SK-N-SH treated with all-trans-retinoic acid at 6 μM for 48 hours (cell line): Measurements from ENCODE around the gene KIN.
A peak's percentile ranks its signal among the peaks of the same experiment; 100 is the strongest.

Experiments used
- ATAC-seq: fragments of 200-7000 bp; cut with Tn5 transposase; 3 replicates; pipeline ENCODE4 v1.9.1; 2020; ENCODE audit warnings: mild to moderate bottlenecking, moderate library complexity
- ARNTL ChIP-seq: fragments of 450-650 bp; formaldehyde crosslinking; IDR thresholded peaks from 2 replicates; pipeline ENCODE4 v1.5.0; 2020; ENCODE audit warnings: low read depth, mild to moderate bottlenecking, moderate library complexity, borderline replicate concordance
- BACH2 ChIP-seq: fragments of 250-450 bp; sonication (Bioruptor Pico); IDR thresholded peaks from 2 replicates; pipeline ENCODE4 v1.9.0; 2021; ENCODE audit warnings: mild to moderate bottlenecking, borderline replicate concordance
- CREB5 ChIP-seq: fragments of 250-450 bp; sonication (Bioruptor Pico); IDR thresholded peaks from 2 replicates; pipeline ENCODE4 v1.5.1; 2020; ENCODE audit warnings: low read depth, mild to moderate bottlenecking, moderate library complexity
- CSDC2 ChIP-seq: fragments of 250-450 bp; sonication (Bioruptor Pico); IDR thresholded peaks from 2 replicates; pipeline ENCODE4 v1.5.0; 2020; ENCODE audit warnings: mild to moderate bottlenecking, moderate library complexity
- ESRRG ChIP-seq: fragments of 250-450 bp; sonication (Bioruptor Pico); IDR thresholded peaks from 2 replicates; pipeline ENCODE4 v1.6.1; 2021; ENCODE audit warnings: mild to moderate bottlenecking
- GLIS3 ChIP-seq: fragments of 250-450 bp; sonication (Bioruptor Pico); IDR thresholded peaks from 2 replicates; pipeline ENCODE4 v1.5.0; 2020; ENCODE audit warnings: mild to moderate bottlenecking, moderate library complexity
- ISL1 ChIP-seq: fragments of 250-450 bp; sonication (Bioruptor Pico); IDR thresholded peaks from 2 replicates; pipeline ENCODE4 v2.1.2; 2022; ENCODE audit warnings: mild to moderate bottlenecking, moderate library complexity
- OSR1 ChIP-seq: fragments of 250-450 bp; sonication (Bioruptor Pico); IDR thresholded peaks from 2 replicates; pipeline ENCODE4 v1.8.0; 2022; ENCODE audit warnings: moderate library complexity, mild to moderate bottlenecking, inconsistent platforms
- PATZ1 ChIP-seq: fragments of 250-450 bp; sonication (Bioruptor Pico); IDR thresholded peaks from 2 replicates; pipeline ENCODE4 v1.8.0; 2020; ENCODE audit warnings: mild to moderate bottlenecking, moderate library complexity, borderline replicate concordance
- POU6F1 ChIP-seq: fragments of 250-450 bp; sonication (Bioruptor Pico); IDR thresholded peaks from 2 replicates; pipeline ENCODE4 v1.8.0; 2021; ENCODE audit warnings: low read depth, mild to moderate bottlenecking, moderate library complexity, borderline replicate concordance
- PPARA ChIP-seq: fragments of 250-450 bp; sonication (Bioruptor Pico); IDR thresholded peaks from 2 replicates; pipeline ENCODE4 v1.5.0; 2020; ENCODE audit warnings: mild to moderate bottlenecking, borderline replicate concordance
- RARB ChIP-seq: fragments of 250-450 bp; sonication (Bioruptor Pico); IDR thresholded peaks from 2 replicates; pipeline ENCODE4 v1.8.0; 2021; ENCODE audit warnings: mild to moderate bottlenecking, moderate library complexity
- SNAI2 ChIP-seq: fragments of 250-450 bp; sonication (Bioruptor Pico); IDR thresholded peaks from 2 replicates; pipeline ENCODE4 v1.5.0; 2020; ENCODE audit warnings: mild to moderate bottlenecking, moderate library complexity
- TCF4 ChIP-seq: fragments of 250-450 bp; sonication (Bioruptor Pico); IDR thresholded peaks from 2 replicates; pipeline ENCODE4 v1.8.0; 2021; ENCODE audit warnings: mild to moderate bottlenecking, moderate library complexity, borderline replicate concordance
- TOX ChIP-seq: fragments of 250-450 bp; sonication (Bioruptor Pico); IDR thresholded peaks from 2 replicates; pipeline ENCODE4 v1.8.0; 2021; ENCODE audit warnings: mild to moderate bottlenecking, moderate library complexity, borderline replicate concordance
- TSHZ2 ChIP-seq: fragments of 250-450 bp; sonication (Bioruptor Pico); IDR thresholded peaks from 2 replicates; pipeline ENCODE4 v1.5.0; 2020; ENCODE audit warnings: mild to moderate bottlenecking, moderate library complexity
- ZC3H10 ChIP-seq: fragments of 250-450 bp; sonication (Bioruptor Pico); IDR thresholded peaks from 2 replicates; pipeline ENCODE4 v1.5.1; 2021; ENCODE audit warnings: mild to moderate bottlenecking, moderate library complexity
- ZFP3 ChIP-seq: fragments of 250-450 bp; sonication (Bioruptor Pico); IDR thresholded peaks from 2 replicates; pipeline ENCODE4 v1.5.0; 2020; ENCODE audit warnings: mild to moderate bottlenecking, moderate library complexity
- ZFP30 ChIP-seq: fragments of 450-650 bp; formaldehyde crosslinking; IDR thresholded peaks from 2 replicates; pipeline ENCODE4 v1.5.0; 2022; ENCODE audit warnings: mild to moderate bottlenecking, moderate library complexity
- ZNF565 ChIP-seq: fragments of 450-650 bp; formaldehyde crosslinking; conservative IDR thresholded peaks from 2 replicates; pipeline ENCODE4 v1.5.0; 2020; ENCODE audit warnings: low read depth, mild to moderate bottlenecking, moderate library complexity
- ZNF70 ChIP-seq: fragments of 450-650 bp; formaldehyde crosslinking; IDR thresholded peaks from 2 replicates; pipeline ENCODE4 v1.5.0; 2020; ENCODE audit warnings: mild to moderate bottlenecking, moderate library complexity
- ZNF8 ChIP-seq: fragments of 450-650 bp; formaldehyde crosslinking; IDR thresholded peaks from 2 replicates; pipeline ENCODE4 v1.5.0; 2020; ENCODE audit warnings: mild to moderate bottlenecking, moderate library complexity

Gene KIN

GRCh38 chr10:7787857-7788638 lies at the start of gene KIN, which contains the start of gene ATP5F1C:
Gene KIN, minus strand, starts transcription at chr10:7787993. Its CDS starts 60 bp downstream, at chr10:7787933.
Gene ATP5F1C, plus strand, starts transcription at chr10:7788177. Its CDS starts 31 bp downstream, at chr10:7788208.
- TF ChIP-seq ZNF70 (no peak), SNAI2 (no peak), ZFP30 (CRISPR knock-in tag) (no peak)
- peak; percentile 94 for ATAC-seq

GRCh38 chr10:7836571-7836970 lies 48.8 kb upstream of the KIN start:
- TF ChIP-seq ISL1 = no peak
- no peak for TF ChIP-seq CSDC2
- TF ChIP-seq PPARA (CRISPR knock-in tag) = no peak
- no peak for TF ChIP-seq GLIS3 (CRISPR knock-in tag)
- TF ChIP-seq ZFP30 (CRISPR knock-in tag) = no peak
- TF ChIP-seq CREB5 = no peak
- no peak for TF ChIP-seq BACH2 (CRISPR knock-in tag)
- TF ChIP-seq ZFP3 (CRISPR knock-in tag) = no peak
- TF ChIP-seq PATZ1 (CRISPR knock-in tag) = no peak
- TF ChIP-seq ESRRG (CRISPR knock-in tag) = no peak
- TF ChIP-seq ZNF565 (CRISPR knock-in tag) = no peak
- TF ChIP-seq ZNF8 = no peak
- no peak for TF ChIP-seq ZNF70

GRCh38 chr10:7834262-7834661 lies 46.5 kb upstream of the KIN start:
- TF ChIP-seq PATZ1 (CRISPR knock-in tag) (no peak), CSDC2 (no peak), RARB (no peak), ZNF70 (no peak), TSHZ2 (CRISPR knock-in tag) (no peak), OSR1 (CRISPR knock-in tag) (no peak), TOX (no peak), ARNTL (CRISPR knock-in tag) (no peak), TCF4 (CRISPR knock-in tag) (no peak), ZNF8 (no peak), BACH2 (CRISPR knock-in tag) (no peak), ISL1 (no peak), ZFP3 (CRISPR knock-in tag) (no peak), ZNF565 (CRISPR knock-in tag) (no peak), SNAI2 (no peak), ZC3H10 (CRISPR knock-in tag) (no peak)
- TF ChIP-seq, all 23 proteins: peak for 0
- no peak for ATAC-seq

More at GRCh38 chr10:7836571-7836970, 48.8 kb upstream of the KIN start:
- ATAC-seq = no peak

- no peak for ATAC-seq
- TF ChIP-seq ZFP3 (CRISPR knock-in tag) = no peak
- TF ChIP-seq ZNF70 = no peak
- TF ChIP-seq CREB5 = no peak
- no peak for TF ChIP-seq CSDC2
- TF ChIP-seq ZFP30 (CRISPR knock-in tag) = no peak
- no peak for TF ChIP-seq PPARA (CRISPR knock-in tag)
- TF ChIP-seq ZC3H10 (CRISPR knock-in tag) = no peak
- no peak for TF ChIP-seq ZNF8
- no peak for TF ChIP-seq POU6F1 (CRISPR knock-in tag)
- no peak for TF ChIP-seq TCF4 (CRISPR knock-in tag)
- TF ChIP-seq GLIS3 (CRISPR knock-in tag) = no peak
These were observed 45.4 kb upstream of the KIN start for GRCh38 chr10:7833210-7833609.
